ENCODE measurements around the gene IL4I1.
A peak's percentile ranks its signal among the peaks of the same experiment; 100 is the strongest.

IL4I1 gene

GRCh38 chr19:49879243-49879963, 17.3 kb downstream of the IL4I1 start:
- H3K4me3 ChIP-seq (ENCODE audit: low read depth, low read length) = no peak overlapping the region
- no peaks in the 10 kb centered on the region for H3K4me1 ChIP-seq
- peaks cover 16% of the 10 kb centered on the region for H3K36me3 ChIP-seq

GRCh38 chr19:49878744-49879070, 18.0 kb downstream of the IL4I1 start:
- no peak for TF ChIP-seq CTCF (IDR thresholded peaks at IDR 0.05; ENCODE audit: low read depth, low read length)
- no peak for DNase-seq
- H3K4me3 ChIP-seq (ENCODE audit: low read depth, low read length) = peak overlapping the region; percentile 94
- H3K27me3 ChIP-seq = no peaks in the 10 kb centered on the region
- H3K4me1 ChIP-seq = no peaks in the 10 kb centered on the region
- H3K36me3 ChIP-seq = peaks cover 12% of the 10 kb centered on the region
- no peaks in the 10 kb centered on the region for H3K9me3 ChIP-seq

More at GRCh38 chr19:49879243-49879963, 17.3 kb downstream of the IL4I1 start:
- no peaks in the 10 kb centered on the region for H3K27me3 ChIP-seq
- no peak for TF ChIP-seq CTCF (IDR thresholded peaks at IDR 0.05; ENCODE audit: low read depth, low read length)
- no peak for DNase-seq
- H3K9me3 ChIP-seq = no peaks in the 10 kb centered on the region

GRCh38 chr19:49877879-49878743, 18.6 kb downstream of the IL4I1 start:
- no peak for TF ChIP-seq CTCF (IDR thresholded peaks at IDR 0.05; ENCODE audit: low read depth, low read length)
- no peaks in the 10 kb centered on the region for H3K27me3 ChIP-seq
- peak; percentile 99 for DNase-seq
- no peaks in the 10 kb centered on the region for H3K4me1 ChIP-seq
- peaks cover 10% of the 10 kb centered on the region; the same call in 1 of the 2 replicates for H3K36me3 ChIP-seq
- H3K9me3 ChIP-seq = no peaks in the 10 kb centered on the region
- H3K4me3 ChIP-seq (ENCODE audit: low read depth, low read length) = peak overlapping the region; percentile 94

- peak; percentile 98 for DNase-seq
- Histone ChIP-seq H3K36me3 (peaks cover 6% of the 10 kb centered on the region; the same call in 1 of the 2 replicates), H3K4me1 (no peaks in the 10 kb centered on the region), H3K27me3 (no peaks in the 10 kb centered on the region), H3K9me3 (no peaks in the 10 kb centered on the region), H3K4me3 (ENCODE audit: low read depth, low read length) (peak within 1 kb of the TSS; percentile 94)
- TF ChIP-seq CTCF (IDR thresholded peaks at IDR 0.05; ENCODE audit: low read depth, low read length) = no peak
Observed at GRCh38 chr19:49877020-49877878, 19.4 kb downstream of the IL4I1 start, which contains the start of the genes AKT1S1 and TBC1D17. Gene AKT1S1, minus strand, starts transcription at chr19:49877355. Its CDS starts 4,060 bp downstream, at chr19:49873295. Gene TBC1D17, plus strand, starts transcription at chr19:49877702. Its CDS starts 22 bp downstream, at chr19:49877724.

GRCh38 chr19:49876422-49877019, 20.2 kb downstream of the IL4I1 start:
- DNase-seq = peak; percentile 98
- no peak for TF ChIP-seq CTCF (IDR thresholded peaks at IDR 0.05; ENCODE audit: low read depth, low read length)
- H3K4me3 ChIP-seq (ENCODE audit: low read depth, low read length) = peak overlapping the region; percentile 94
- no peaks in the 10 kb centered on the region for H3K4me1 ChIP-seq
- no peaks in the 10 kb centered on the region for H3K27me3 ChIP-seq
- H3K9me3 ChIP-seq = no peaks in the 10 kb centered on the region
- H3K36me3 ChIP-seq = peaks cover 6% of the 10 kb centered on the region; the same call in 1 of the 2 replicates

All from BE2C (cell line).